Measurements from ENCODE around the gene PURB. TPM values are rescaled to one million over a fixed set of nuclear protein-coding genes. Genes with fewer than 3 reads are reported as not detected.

PURB gene
- total and polyA plus RNA-seq, 9 of the 15 experiments (the other 6 are each of a cell fraction or from before 2014, with no cell fraction given), result 1.6 to 14.1 (median 8.8) TPM

GRCh38 chr7:44891791-44892190 is 6.5 kb upstream of the PURB start:
- ATAC-seq (no peak), DNase-seq (ENCODE audit: extremely low read depth in 1 of 4, low spot score in 3 of 4) (no peak), FAIRE-seq (no peak)
- WGBS (ENCODE audit: insufficient coverage, low coverage, missing lambda C conversion rate), result 38% methylated on average over 1 of the region's 1 CpG
- TF ChIP-seq MAFG (tag; conservative IDR thresholded peaks at IDR 0.05), result no peak
- TF ChIP-seq NCOA6 (IDR thresholded peaks at IDR 0.05), result no peak
- TF ChIP-seq, protein P1, sequence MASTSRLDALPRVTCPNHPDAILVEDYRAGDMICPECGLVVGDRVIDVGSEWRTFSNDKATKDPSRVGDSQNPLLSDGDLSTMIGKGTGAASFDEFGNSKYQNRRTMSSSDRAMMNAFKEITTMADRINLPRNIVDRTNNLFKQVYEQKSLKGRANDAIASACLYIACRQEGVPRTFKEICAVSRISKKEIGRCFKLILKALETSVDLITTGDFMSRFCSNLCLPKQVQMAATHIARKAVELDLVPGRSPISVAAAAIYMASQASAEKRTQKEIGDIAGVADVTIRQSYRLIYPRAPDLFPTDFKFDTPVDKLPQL (IDR thresholded peaks at IDR 0.05; ENCODE audit: extremely low read depth, insufficient read length), result no peak
- no peak for TF ChIP-seq POLR2H (tag; IDR thresholded peaks at IDR 0.05; ENCODE audit: low read depth)
- no peak for TF ChIP-seq FOXJ2 (tag; IDR thresholded peaks at IDR 0.05)
- TF ChIP-seq DEAF1 (CRISPR knock-in tag; IDR thresholded peaks at IDR 0.05), result no peak
- TF ChIP-seq E2F1 (CRISPR knock-in tag; IDR thresholded peaks at IDR 0.05), result no peak
- no peak for TF ChIP-seq PTBP1 (IDR thresholded peaks at IDR 0.05; ENCODE audit: low read depth, low read length)
- TF ChIP-seq, protein P2, sequence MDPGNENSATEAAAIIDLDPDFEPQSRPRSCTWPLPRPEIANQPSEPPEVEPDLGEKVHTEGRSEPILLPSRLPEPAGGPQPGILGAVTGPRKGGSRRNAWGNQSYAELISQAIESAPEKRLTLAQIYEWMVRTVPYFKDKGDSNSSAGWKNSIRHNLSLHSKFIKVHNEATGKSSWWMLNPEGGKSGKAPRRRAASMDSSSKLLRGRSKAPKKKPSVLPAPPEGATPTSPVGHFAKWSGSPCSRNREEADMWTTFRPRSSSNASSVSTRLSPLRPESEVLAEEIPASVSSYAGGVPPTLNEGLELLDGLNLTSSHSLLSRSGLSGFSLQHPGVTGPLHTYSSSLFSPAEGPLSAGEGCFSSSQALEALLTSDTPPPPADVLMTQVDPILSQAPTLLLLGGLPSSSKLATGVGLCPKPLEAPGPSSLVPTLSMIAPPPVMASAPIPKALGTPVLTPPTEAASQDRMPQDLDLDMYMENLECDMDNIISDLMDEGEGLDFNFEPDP (CRISPR knock-in tag; IDR thresholded peaks at IDR 0.05), result no peak
- no peak for TF ChIP-seq DDX20 (tag; IDR thresholded peaks at IDR 0.05; ENCODE audit: low read depth)
- no peak for TF ChIP-seq FOXA3 (CRISPR knock-in tag; conservative IDR thresholded peaks at IDR 0.05 in 1 of 2, IDR thresholded peaks at IDR 0.05 in 1 of 2)
- TF ChIP-seq GTF2A2 (tag; IDR thresholded peaks at IDR 0.05), result no peak
- no peak for TF ChIP-seq SMARCB1 (IDR thresholded peaks at IDR 0.05; ENCODE audit: insufficient read length, low read depth)
- TF ChIP-seq, protein P3, sequence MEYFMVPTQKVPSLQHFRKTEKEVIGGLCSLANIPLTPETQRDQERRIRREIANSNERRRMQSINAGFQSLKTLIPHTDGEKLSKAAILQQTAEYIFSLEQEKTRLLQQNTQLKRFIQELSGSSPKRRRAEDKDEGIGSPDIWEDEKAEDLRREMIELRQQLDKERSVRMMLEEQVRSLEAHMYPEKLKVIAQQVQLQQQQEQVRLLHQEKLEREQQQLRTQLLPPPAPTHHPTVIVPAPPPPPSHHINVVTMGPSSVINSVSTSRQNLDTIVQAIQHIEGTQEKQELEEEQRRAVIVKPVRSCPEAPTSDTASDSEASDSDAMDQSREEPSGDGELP (CRISPR knock-in tag; IDR thresholded peaks at IDR 0.05; ENCODE audit: borderline replicate concordance), result no peak
- Histone ChIP-seq H3K27ac (ENCODE audit: extremely low read depth, low read depth, low read length) (no peak overlapping the region), H3K36me3 (ENCODE audit: control insufficient read depth, insufficient read depth, low read length) (no peaks in the 10 kb centered on the region), H3K4me3 (no peak overlapping the region), H3K79me2 (ENCODE audit: control insufficient read depth, insufficient read depth, low read length) (0 out of 3 replicates have a peak, but pooled peaks cover 5% of the 10 kb centered on the region), H3K27me3 (ENCODE audit: control insufficient read depth in 2 of 2, insufficient read depth in 2 of 2, low read length in 2 of 2) (no peaks in the 10 kb centered on the region), H2AFZ (ENCODE audit: low read depth, low read length) (no peak overlapping the region), H4K20me1 (replicated peaks; ENCODE audit: control insufficient read depth, insufficient read depth, low read length) (no peaks in the 10 kb centered on the region), H3K4me2 (ENCODE audit: insufficient read depth, low read length) (no peak overlapping the region), H3K9me1 (ENCODE audit: control insufficient read depth, insufficient read depth, low read length) (no peaks in the 10 kb centered on the region), H3K9ac (ENCODE audit: insufficient read depth in 1 of 2, low read depth in 2 of 2, low read length in 2 of 2) (peak overlapping the region in 1 of 2 experiments; percentile 77; a peak in 2 of 4 replicates), H3K9me3 (replicated peaks; ENCODE audit: control insufficient read depth, insufficient read depth, low read depth, low read length) (no peaks in the 10 kb centered on the region), H3K4me1 (replicated peaks in 1 of 2; ENCODE audit: control insufficient read depth in 2 of 2, insufficient read depth in 2 of 2, low read length in 2 of 2) (peaks cover 0 to 3% of the 10 kb centered on the region in 2 experiments; a peak in 2 of 5 replicates)
- POLR2A ChIA-PET, result interaction anchor here (0.6 to 3.2 kb wide), 5 partner anchors 10 to 1279 kb away, joined by 3 to 10 read pairs (median 3); no protein-coding TSS in a partner anchor
- in situ Hi-C loops (cut with MboI) (no loop called here), intact Hi-C loops (cut with micrococcal nuclease) (no loop called here)
- BruUV-seq (replicated peaks), result no TSS peak
- CTCF ChIA-PET (ENCODE audit: low intra/inter-chr PET ratio), result no interaction called here

All from K562 (cell line).